ENCODE data around the gene EEF1G.

Gene EEF1G

DNA sequence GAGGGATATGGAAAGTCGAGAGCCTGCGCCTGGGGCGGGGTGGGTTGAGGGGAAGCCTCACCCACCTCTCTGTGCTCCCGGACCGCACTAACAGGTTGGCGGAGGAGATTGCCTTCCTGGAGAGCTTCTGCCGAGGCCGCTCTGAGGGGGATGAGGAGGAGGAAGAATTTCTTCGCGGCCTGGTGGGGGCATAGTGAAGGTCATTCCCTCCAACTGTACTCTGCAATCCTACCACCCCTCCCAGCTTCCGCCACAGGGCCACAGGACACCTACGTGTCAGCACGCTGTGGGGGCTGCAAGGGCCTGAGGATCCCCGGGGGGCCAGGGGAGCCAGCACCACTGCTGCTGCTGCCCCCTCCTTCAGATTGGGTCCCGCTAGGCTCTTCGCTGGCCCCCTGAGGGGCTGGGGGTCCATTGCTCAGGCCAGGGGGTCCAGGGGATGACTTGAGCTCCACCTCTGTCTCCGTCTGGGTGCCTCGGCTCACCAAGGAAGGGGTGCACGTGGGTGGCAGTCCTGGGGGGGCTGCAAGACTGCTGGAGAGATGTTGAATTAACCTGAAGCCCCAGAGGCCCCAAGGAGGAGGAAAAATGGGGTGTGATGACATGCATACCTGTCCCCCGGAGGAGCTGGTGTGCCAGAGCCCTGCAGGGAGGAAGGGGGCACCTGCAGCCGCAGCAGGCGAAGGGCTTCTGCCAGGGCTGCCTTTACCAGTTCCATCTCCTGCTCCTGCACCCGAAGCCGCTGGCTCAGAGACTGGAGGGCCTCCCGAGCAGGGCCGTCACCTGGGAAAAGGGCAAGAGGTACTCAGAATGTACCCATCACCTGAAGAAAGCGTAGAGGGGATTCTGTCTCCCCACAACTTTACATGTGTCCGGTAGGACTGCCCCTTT is 37.4 kb upstream of the EEF1G start:
- TF ChIP-seq, protein P1, sequence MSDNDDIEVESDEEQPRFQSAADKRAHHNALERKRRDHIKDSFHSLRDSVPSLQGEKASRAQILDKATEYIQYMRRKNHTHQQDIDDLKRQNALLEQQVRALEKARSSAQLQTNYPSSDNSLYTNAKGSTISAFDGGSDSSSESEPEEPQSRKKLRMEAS (IDR thresholded peaks at IDR 0.05): no peak
- TF ChIP-seq EGR1 (IDR thresholded peaks at IDR 0.05) (no peak), TEAD4 (IDR thresholded peaks at IDR 0.05) (no peak), RAD21 (IDR thresholded peaks at IDR 0.05; ENCODE audit: low read depth) (no peak), EP300 (IDR thresholded peaks at IDR 0.05; ENCODE audit: borderline replicate concordance) (no peak), TAF1 (IDR thresholded peaks at IDR 0.05; ENCODE audit: low read depth) (no peak)
- TF ChIP-seq, protein P2, sequence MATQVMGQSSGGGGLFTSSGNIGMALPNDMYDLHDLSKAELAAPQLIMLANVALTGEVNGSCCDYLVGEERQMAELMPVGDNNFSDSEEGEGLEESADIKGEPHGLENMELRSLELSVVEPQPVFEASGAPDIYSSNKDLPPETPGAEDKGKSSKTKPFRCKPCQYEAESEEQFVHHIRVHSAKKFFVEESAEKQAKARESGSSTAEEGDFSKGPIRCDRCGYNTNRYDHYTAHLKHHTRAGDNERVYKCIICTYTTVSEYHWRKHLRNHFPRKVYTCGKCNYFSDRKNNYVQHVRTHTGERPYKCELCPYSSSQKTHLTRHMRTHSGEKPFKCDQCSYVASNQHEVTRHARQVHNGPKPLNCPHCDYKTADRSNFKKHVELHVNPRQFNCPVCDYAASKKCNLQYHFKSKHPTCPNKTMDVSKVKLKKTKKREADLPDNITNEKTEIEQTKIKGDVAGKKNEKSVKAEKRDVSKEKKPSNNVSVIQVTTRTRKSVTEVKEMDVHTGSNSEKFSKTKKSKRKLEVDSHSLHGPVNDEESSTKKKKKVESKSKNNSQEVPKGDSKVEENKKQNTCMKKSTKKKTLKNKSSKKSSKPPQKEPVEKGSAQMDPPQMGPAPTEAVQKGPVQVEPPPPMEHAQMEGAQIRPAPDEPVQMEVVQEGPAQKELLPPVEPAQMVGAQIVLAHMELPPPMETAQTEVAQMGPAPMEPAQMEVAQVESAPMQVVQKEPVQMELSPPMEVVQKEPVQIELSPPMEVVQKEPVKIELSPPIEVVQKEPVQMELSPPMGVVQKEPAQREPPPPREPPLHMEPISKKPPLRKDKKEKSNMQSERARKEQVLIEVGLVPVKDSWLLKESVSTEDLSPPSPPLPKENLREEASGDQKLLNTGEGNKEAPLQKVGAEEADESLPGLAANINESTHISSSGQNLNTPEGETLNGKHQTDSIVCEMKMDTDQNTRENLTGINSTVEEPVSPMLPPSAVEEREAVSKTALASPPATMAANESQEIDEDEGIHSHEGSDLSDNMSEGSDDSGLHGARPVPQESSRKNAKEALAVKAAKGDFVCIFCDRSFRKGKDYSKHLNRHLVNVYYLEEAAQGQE (IDR thresholded peaks at IDR 0.05; ENCODE audit: low read depth): no peak
- TF ChIP-seq, protein P3, sequence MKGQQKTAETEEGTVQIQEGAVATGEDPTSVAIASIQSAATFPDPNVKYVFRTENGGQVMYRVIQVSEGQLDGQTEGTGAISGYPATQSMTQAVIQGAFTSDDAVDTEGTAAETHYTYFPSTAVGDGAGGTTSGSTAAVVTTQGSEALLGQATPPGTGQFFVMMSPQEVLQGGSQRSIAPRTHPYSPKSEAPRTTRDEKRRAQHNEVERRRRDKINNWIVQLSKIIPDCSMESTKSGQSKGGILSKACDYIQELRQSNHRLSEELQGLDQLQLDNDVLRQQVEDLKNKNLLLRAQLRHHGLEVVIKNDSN (IDR thresholded peaks at IDR 0.05): no peak

DNA sequence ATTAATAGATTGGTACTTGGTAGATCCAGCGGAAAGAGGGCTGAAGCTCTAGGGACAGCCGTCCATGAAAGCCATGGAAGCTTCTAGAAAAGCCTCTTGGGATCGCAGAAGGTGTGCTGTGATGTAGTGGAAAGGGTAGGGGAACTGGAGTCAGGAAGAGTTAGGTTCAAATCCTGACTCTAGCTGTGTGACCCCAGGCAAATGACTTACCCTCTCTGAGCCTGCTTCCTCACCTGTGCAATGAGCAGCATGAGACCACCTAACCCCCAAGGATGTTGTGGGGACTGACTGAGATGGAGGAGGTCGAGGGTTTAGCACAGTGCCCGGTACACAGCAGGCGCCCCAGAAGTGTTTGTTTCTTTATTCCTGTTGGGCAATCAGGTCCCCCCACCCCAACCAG is 36.7 kb upstream of the EEF1G start:
- TF ChIP-seq, protein P1 (IDR thresholded peaks at IDR 0.05): no peak
- TF ChIP-seq EGR1 (IDR thresholded peaks at IDR 0.05): no peak
- TF ChIP-seq TAF1 (IDR thresholded peaks at IDR 0.05; ENCODE audit: low read depth): no peak
- TF ChIP-seq, protein P3 (IDR thresholded peaks at IDR 0.05): no peak

DNA sequence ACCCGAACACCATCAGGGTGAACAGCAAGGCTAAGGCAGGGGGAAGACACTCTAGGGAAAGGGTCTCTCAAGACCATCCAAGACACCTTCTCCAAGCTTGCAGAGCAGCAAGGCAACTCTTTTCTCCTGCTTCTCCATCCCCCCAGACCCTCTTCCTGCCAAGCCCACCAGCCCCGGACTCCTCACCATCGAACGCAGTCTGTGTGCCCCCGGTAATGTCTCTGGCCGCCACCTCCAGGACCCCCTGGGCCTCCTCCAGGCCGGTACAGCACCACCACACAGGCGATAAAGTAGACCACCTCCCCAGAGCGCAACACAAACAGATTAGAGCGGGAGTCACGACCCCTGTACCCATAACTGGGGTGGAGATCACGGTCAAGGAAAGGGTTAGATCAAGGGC is 35.1 kb upstream of the EEF1G start:
- no peak for TF ChIP-seq EP300 (IDR thresholded peaks at IDR 0.05; ENCODE audit: borderline replicate concordance)
- no peak for TF ChIP-seq CREB1 (IDR thresholded peaks at IDR 0.05; ENCODE audit: low read depth)
- no peak for TF ChIP-seq FOXM1 (IDR thresholded peaks at IDR 0.05; ENCODE audit: borderline replicate concordance, low read depth)
- TF ChIP-seq RAD21 (IDR thresholded peaks at IDR 0.05; ENCODE audit: low read depth): no peak
- no peak for TF ChIP-seq CEBPB (IDR thresholded peaks at IDR 0.05)
- TF ChIP-seq, protein P1 (IDR thresholded peaks at IDR 0.05): no peak
- no peak for TF ChIP-seq TEAD4 (IDR thresholded peaks at IDR 0.05)
- no peak for TF ChIP-seq ZBTB7A (IDR thresholded peaks at IDR 0.05; ENCODE audit: low read depth)
- no peak for TF ChIP-seq TAF1 (IDR thresholded peaks at IDR 0.05; ENCODE audit: low read depth)
- no peak for TF ChIP-seq EGR1 (IDR thresholded peaks at IDR 0.05)
- no peak for TF ChIP-seq NFIC (IDR thresholded peaks at IDR 0.05)
- TF ChIP-seq, protein P3 (IDR thresholded peaks at IDR 0.05): no peak
- no peak for TF ChIP-seq TCF12 (IDR thresholded peaks at IDR 0.05; ENCODE audit: low read depth)

DNA sequence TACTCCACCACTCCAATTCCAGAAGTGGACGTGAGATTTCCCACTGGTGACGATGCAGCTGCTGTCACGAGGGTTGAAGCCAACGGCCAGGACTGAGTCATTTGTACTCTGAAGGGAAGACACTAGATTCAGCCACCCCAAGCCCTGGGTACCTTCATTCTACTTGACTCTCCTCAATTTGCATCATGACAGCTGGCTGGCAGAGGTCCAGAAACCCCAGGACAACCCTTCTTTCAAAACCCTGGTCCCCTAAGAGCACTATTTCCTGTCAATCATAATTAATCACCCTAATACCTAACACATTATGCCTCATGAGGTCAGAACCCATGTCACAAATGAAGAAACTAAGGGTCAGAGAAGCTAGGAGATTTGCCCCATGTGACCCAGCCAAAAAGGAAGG is 34.0 kb upstream of the EEF1G start:
- TF ChIP-seq NFIC (IDR thresholded peaks at IDR 0.05): no peak

DNA sequence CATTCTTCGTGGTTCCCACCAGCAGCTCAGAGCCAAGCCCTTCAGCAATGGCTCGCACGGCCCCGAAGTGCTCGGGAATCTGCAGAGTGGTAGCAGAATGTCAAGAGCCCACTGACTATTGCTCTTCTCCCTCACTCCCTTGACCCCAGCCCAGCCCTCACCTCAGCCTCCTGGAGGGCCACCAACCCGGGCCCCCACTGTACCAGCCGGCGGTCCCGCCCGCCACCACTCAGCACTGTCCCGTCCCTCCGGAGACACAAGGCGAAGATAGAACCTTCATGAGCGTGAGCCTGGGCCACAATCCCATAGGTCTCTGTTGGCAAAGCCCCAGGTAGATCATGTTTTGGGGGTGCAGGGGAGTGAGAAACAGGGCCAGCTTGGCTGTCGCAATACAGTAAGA is 32.2 kb upstream of the EEF1G start:
- TF ChIP-seq FOXM1 (IDR thresholded peaks at IDR 0.05; ENCODE audit: borderline replicate concordance, low read depth): no peak
- TF ChIP-seq ZBTB7A (IDR thresholded peaks at IDR 0.05; ENCODE audit: low read depth): no peak
- TF ChIP-seq EGR1 (IDR thresholded peaks at IDR 0.05): no peak
- no peak for TF ChIP-seq NFIC (IDR thresholded peaks at IDR 0.05)
- no peak for TF ChIP-seq TAF1 (IDR thresholded peaks at IDR 0.05; ENCODE audit: low read depth)
- TF ChIP-seq TCF12 (IDR thresholded peaks at IDR 0.05; ENCODE audit: low read depth): no peak
- TF ChIP-seq CEBPB (IDR thresholded peaks at IDR 0.05): no peak
- TF ChIP-seq CREB1 (IDR thresholded peaks at IDR 0.05; ENCODE audit: low read depth): no peak

DNA sequence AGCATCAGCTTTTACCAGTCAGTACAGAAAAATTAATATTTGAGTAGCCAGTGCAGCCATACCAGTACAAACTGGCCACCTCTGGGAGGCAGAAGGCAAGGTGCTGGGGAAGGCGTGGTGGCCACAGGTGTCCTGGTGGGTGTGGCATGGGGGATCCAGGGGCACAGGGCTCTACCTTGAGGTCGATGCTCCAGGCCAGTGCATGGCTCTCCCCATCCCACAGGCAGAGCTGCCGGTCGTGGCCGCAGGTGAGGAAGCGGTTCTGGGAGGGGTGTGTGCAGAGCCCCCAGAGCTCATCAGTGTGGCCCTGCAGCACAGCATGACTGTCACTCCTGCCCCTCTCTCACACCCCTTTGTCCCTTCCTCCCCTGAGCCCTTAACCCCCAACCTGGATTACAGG is 31.8 kb upstream of the EEF1G start:
- TF ChIP-seq CEBPB (IDR thresholded peaks at IDR 0.05) (no peak), EP300 (IDR thresholded peaks at IDR 0.05; ENCODE audit: borderline replicate concordance) (no peak), RAD21 (IDR thresholded peaks at IDR 0.05; ENCODE audit: low read depth) (no peak), YY1 (IDR thresholded peaks at IDR 0.05; ENCODE audit: low read depth) (no peak), NFIC (IDR thresholded peaks at IDR 0.05) (no peak), FOXM1 (IDR thresholded peaks at IDR 0.05; ENCODE audit: borderline replicate concordance, low read depth) (no peak), CREB1 (IDR thresholded peaks at IDR 0.05; ENCODE audit: low read depth) (no peak), ZBTB7A (IDR thresholded peaks at IDR 0.05; ENCODE audit: low read depth) (no peak), TAF1 (IDR thresholded peaks at IDR 0.05; ENCODE audit: low read depth) (no peak)
- TF ChIP-seq, protein P1 (IDR thresholded peaks at IDR 0.05): no peak
- TF ChIP-seq, protein P2 (IDR thresholded peaks at IDR 0.05; ENCODE audit: low read depth): no peak
- TF ChIP-seq, protein P3 (IDR thresholded peaks at IDR 0.05): no peak

Measured in Ishikawa (cell line).